Hepatic stellate cell (primary cell): Measurements from ENCODE around the gene ABHD1.
"Not testable (repeated sequence)": the region's sequence is repeated elsewhere in the genome, so short reads cannot be mapped to it uniquely, and the experiment has no call there.

Source experiments
- DNase-seq: peaks from one replicate; pipeline ENCODE4 v3.0.0; 2011; ENCODE audit warnings: low spot score

Gene ABHD1

GRCh38 chr2:27170581-27171337 is 47.1 kb downstream of the ABHD1 start:
- DNase-seq = no peak

GRCh38 chr2:27171351-27171848 is 47.8 kb downstream of the ABHD1 start:
- DNase-seq = no peak

GRCh38 chr2:27174638-27175037 is 51.0 kb downstream of the ABHD1 start:
- DNase-seq = no peak

GRCh38 chr2:27175330-27175729 is 51.7 kb downstream of the ABHD1 start:
- no peak for DNase-seq

GRCh38 chr2:27175781-27176180 is 52.2 kb downstream of the ABHD1 start:
- DNase-seq = not testable (repeated sequence)

GRCh38 chr2:27177441-27178351 is 54.1 kb downstream of the ABHD1 start:
- no peak for DNase-seq

DNA sequence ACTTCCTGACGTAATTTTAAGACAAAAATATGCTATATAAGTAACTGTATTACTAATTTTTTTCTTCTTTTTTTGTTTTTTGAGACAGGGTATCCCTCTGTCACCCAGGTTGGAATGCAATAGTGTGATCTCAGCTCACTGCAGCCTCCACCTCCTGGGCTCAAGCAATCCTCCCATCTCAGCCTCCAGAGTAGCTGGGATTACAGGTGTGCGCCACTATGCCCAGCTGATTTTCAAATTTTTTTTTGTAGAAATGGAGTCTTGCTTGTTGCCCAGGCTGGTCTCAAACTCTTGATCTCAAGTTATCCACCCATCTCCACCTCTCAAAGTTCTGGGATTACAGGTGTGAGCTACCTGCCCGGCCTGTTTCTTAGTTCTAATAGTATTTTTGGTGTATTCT is 54.9 kb downstream of the ABHD1 start:
- DNase-seq = no peak

GRCh38 chr2:27179344-27180000 is 55.9 kb downstream of the ABHD1 start:
- no peak for DNase-seq
